ENCODE measurements around the gene ANKRD35. TPM values are rescaled to one million over a fixed set of nuclear protein-coding genes. Genes with fewer than 3 reads are reported as not detected.

The ANKRD35 gene
- total and polyA plus RNA-seq, 9 of the 15 experiments (the other 6 are each of a cell fraction or from before 2014, with no cell fraction given), result 0.07 to 0.14 (median 0.07) TPM; not detected in 5

- TF ChIP-seq PTBP1 (IDR thresholded peaks at IDR 0.05; ENCODE audit: low read depth, low read length), result 0 out of 2 replicates have a peak, but pooled peaks have one; percentile 12
- TF ChIP-seq TRIM28 (IDR thresholded peaks at IDR 0.05), result peak; percentile 76
- peak; percentile 61; the same call in 1 of the 2 replicates for TF ChIP-seq EHMT2 (IDR thresholded peaks at IDR 0.05)
- TF ChIP-seq ZZZ3 (IDR thresholded peaks at IDR 0.05), result peak; percentile 79
- TF ChIP-seq RNF2 (IDR thresholded peaks at IDR 0.05), result peak; percentile 83; the same call in 1 of the 2 replicates
- TF ChIP-seq ZNF445 (CRISPR knock-in tag; IDR thresholded peaks at IDR 0.05; ENCODE audit: low read depth), result no peak
- peak in 1 of 2 experiments; percentile 24; a peak in 1 of 4 replicates for TF ChIP-seq SIN3A (IDR thresholded peaks at IDR 0.05; ENCODE audit: borderline replicate concordance in 2 of 2, control insufficient read depth in 1 of 2, low read depth in 2 of 2, low read length in 2 of 2)
- TF ChIP-seq BRD4 (IDR thresholded peaks at IDR 0.05), result peak; percentile 94
- peak; percentile 53; the same call in 1 of the 2 replicates for TF ChIP-seq PHB2 (IDR thresholded peaks at IDR 0.05; ENCODE audit: low read depth)
- TF ChIP-seq BHLHE40 (IDR thresholded peaks at IDR 0.05; ENCODE audit: low read length), result 0 out of 2 replicates have a peak, but pooled peaks have one; percentile 6
- TF ChIP-seq, protein P1, sequence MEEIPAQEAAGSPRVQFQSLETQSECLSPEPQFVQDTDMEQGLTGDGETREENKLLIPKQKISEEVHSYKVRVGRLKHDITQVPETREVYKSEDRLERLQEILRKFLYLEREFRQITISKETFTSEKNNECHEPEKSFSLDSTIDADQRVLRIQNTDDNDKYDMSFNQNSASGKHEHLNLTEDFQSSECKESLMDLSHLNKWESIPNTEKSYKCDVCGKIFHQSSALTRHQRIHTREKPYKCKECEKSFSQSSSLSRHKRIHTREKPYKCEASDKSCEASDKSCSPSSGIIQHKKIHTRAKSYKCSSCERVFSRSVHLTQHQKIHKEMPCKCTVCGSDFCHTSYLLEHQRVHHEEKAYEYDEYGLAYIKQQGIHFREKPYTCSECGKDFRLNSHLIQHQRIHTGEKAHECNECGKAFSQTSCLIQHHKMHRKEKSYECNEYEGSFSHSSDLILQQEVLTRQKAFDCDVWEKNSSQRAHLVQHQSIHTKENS (CRISPR knock-in tag; IDR thresholded peaks at IDR 0.05), result no peak
- peak; percentile 81 for TF ChIP-seq PML (IDR thresholded peaks at IDR 0.05; ENCODE audit: low read length)
- TF ChIP-seq ZNF41 (CRISPR knock-in tag; conservative IDR thresholded peaks at IDR 0.05), result no peak
- TF ChIP-seq GMEB1 (CRISPR knock-in tag; IDR thresholded peaks at IDR 0.05), result 0 out of 2 replicates have a peak, but pooled peaks have one; percentile 17
- TF ChIP-seq TARDBP (IDR thresholded peaks at IDR 0.05), result 0 out of 2 replicates have a peak, but pooled peaks have one; percentile 28
- no peak for TF ChIP-seq ZNF384 (IDR thresholded peaks at IDR 0.05; ENCODE audit: low read depth, low read length)
- peak in 1 of 2 experiments; percentile 77; a peak in 2 of 4 replicates for TF ChIP-seq SRF (CRISPR knock-in tag; IDR thresholded peaks at IDR 0.05)
- TF ChIP-seq ZNF431 (CRISPR knock-in tag; IDR thresholded peaks at IDR 0.05), result 0 out of 2 replicates have a peak, but pooled peaks have one; percentile 22
- TF ChIP-seq E2F8 (IDR thresholded peaks at IDR 0.05; ENCODE audit: low read depth, partially characterized antibody), result peak; percentile 82
- TF ChIP-seq, protein P2, sequence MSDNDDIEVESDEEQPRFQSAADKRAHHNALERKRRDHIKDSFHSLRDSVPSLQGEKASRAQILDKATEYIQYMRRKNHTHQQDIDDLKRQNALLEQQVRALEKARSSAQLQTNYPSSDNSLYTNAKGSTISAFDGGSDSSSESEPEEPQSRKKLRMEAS (CRISPR knock-in tag; IDR thresholded peaks at IDR 0.05), result peak; percentile 63; the same call in 1 of the 2 replicates
- peak; percentile 33 for TF ChIP-seq FOS (IDR thresholded peaks at IDR 0.05; ENCODE audit: extremely low read depth, insufficient read length)
- TF ChIP-seq HDAC1 (IDR thresholded peaks at IDR 0.05), result peak in 1 of 2 experiments; percentile 98; a peak in 2 of 4 replicates
- peak; percentile 98 for TF ChIP-seq NBN (IDR thresholded peaks at IDR 0.05; ENCODE audit: low read depth)
- TF ChIP-seq TCF7 (IDR thresholded peaks at IDR 0.05; ENCODE audit: borderline replicate concordance), result 0 out of 2 replicates have a peak, but pooled peaks have one; percentile 31
Observed at GRCh38 chr1:145927063-145927886, 41.6 kb upstream of the ANKRD35 start, which contains the start of gene RBM8A (continued).
